GOT3 (cell line): ENCODE results near the gene AADACL4.

ENCODE experiments used
- DNase-seq: peaks from one replicate; lab custom pipeline; 2025; ENCODE audit warnings: mixed read lengths; lab: John Stamatoyannopoulos, UW

Gene AADACL4

GRCh38 chr1:12643785-12644184, at the start of gene AADACL4:
AADACL4 (plus strand) TSS chr1:12644085; CDS start chr1:12644547, 462 bp downstream.
- no peak for DNase-seq

GRCh38 chr1:12594490-12594889, 49.4 kb upstream of the AADACL4 start:
- DNase-seq, result no peak

- no peak for DNase-seq
Measured at GRCh38 chr1:12594966-12595756, 48.7 kb upstream of the AADACL4 start.

GRCh38 chr1:12595757-12596006, 48.2 kb upstream of the AADACL4 start:
- DNase-seq, result no peak

- peak; percentile 56 for DNase-seq
Measured at GRCh38 chr1:12596007-12596821, 47.7 kb upstream of the AADACL4 start.

GRCh38 chr1:12597792-12598191, 46.1 kb upstream of the AADACL4 start:
- DNase-seq, result no peak

- no peak for DNase-seq
Measured at GRCh38 chr1:12598974-12599373, 44.9 kb upstream of the AADACL4 start.

GRCh38 chr1:12599657-12600056, 44.2 kb upstream of the AADACL4 start:
- DNase-seq, result no peak

GRCh38 chr1:12600335-12600734, 43.5 kb upstream of the AADACL4 start:
- DNase-seq, result no peak

- DNase-seq, result no peak
Measured at GRCh38 chr1:12600880-12601633, 42.8 kb upstream of the AADACL4 start.

- DNase-seq, result peak; percentile 23
Measured at GRCh38 chr1:12601700-12602658, 41.9 kb upstream of the AADACL4 start.

GRCh38 chr1:12602659-12603024, 41.2 kb upstream of the AADACL4 start:
- DNase-seq, result no peak

- DNase-seq, result no peak
Measured at GRCh38 chr1:12603224-12603623, 40.7 kb upstream of the AADACL4 start.

- DNase-seq, result no peak
Measured at GRCh38 chr1:12604114-12604874, 39.6 kb upstream of the AADACL4 start.

GRCh38 chr1:12604986-12605385, 38.9 kb upstream of the AADACL4 start:
- DNase-seq, result no peak

- no peak for DNase-seq
Measured at GRCh38 chr1:12607263-12607662, 36.6 kb upstream of the AADACL4 start.

- no peak for DNase-seq
Measured at GRCh38 chr1:12608311-12608957, 35.5 kb upstream of the AADACL4 start.

- DNase-seq, result no peak
Measured at GRCh38 chr1:12609469-12610003, 34.3 kb upstream of the AADACL4 start.

- DNase-seq, result no peak
Measured at GRCh38 chr1:12610305-12610935, 33.5 kb upstream of the AADACL4 start.

- DNase-seq, result no peak
Measured at GRCh38 chr1:12610941-12611340, 32.9 kb upstream of the AADACL4 start.
